B cell (primary cell): ENCODE measurements around the gene RAD51. TPM values are rescaled to one million over a fixed set of nuclear protein-coding genes. Genes with fewer than 3 reads are reported as not detected.

Experiments
- ATAC-seq: fragments of 200-7000 bp; cut with Tn5 transposase; one replicate; pipeline ENCODE4 v1.10.0; 2021; ENCODE audit warnings: low read depth, mild to moderate bottlenecking, moderate number of reproducible peaks, moderate library complexity
- CTCF ChIA-PET: fragments of 350-600 bp; sonication (Branson Sonifier 250); formaldehyde crosslinking; loops from one replicate; lab custom pipeline; 2021; ENCODE audit warnings: antibody characterized with exemption, inconsistent platforms; lab: Charles Lee
- POLR2A ChIA-PET: fragments of 350-600 bp; sonication (Branson Sonifier 250); formaldehyde crosslinking; loops from one replicate; lab custom pipeline; 2021; ENCODE audit warnings: antibody characterized with exemption; lab: Charles Lee
- DNase-seq: peaks from one replicate; pipeline ENCODE4 v3.0.0; 2013
- H2AFZ ChIP-seq: 2 replicates; pipeline ENCODE4 v1.6.1; 2012; ENCODE audit warnings: mild to moderate bottlenecking, low read depth, low read length; ENCODE audit not compliant: insufficient read depth, poor library complexity, severe bottlenecking
- H3K27ac ChIP-seq, 2 donors: 1 replicate in 1 of 2; 2 replicates in 1 of 2; pipeline ENCODE4 v1.5.1; 2012 to 2013; ENCODE audit warnings: low read length in 2 of 2, mild to moderate bottlenecking in 2 of 2, moderate library complexity in 1 of 2
- H3K27me3 ChIP-seq, 4 experiments: fragments of 200-600 bp in 1 of 4; sonication (generic) in 1 of 4; replicated peaks in 1 of 4; 1 replicate in 2 of 4; 2 replicates in 2 of 4; pipeline versions ENCODE4 v1.6.1 to v1.7.0; 2013 to 2016; ENCODE audit warnings: low read length in 3 of 4, mild to moderate bottlenecking in 2 of 4, mixed read lengths in 1 of 4, moderate library complexity in 1 of 4; ENCODE audit not compliant: insufficient read depth in 4 of 4, control insufficient read depth in 3 of 4; ENCODE audit errors: control extremely low read depth in 1 of 4
- H3K36me3 ChIP-seq, 2 experiments: replicated peaks in 1 of 2; 1 replicate in 1 of 2; 2 replicates in 1 of 2; pipeline versions ENCODE4 v1.6.1 to v1.7.1; 2013; ENCODE audit warnings: low read length in 1 of 2; ENCODE audit not compliant: insufficient read depth in 2 of 2, control insufficient read depth in 1 of 2; ENCODE audit errors: control extremely low read depth in 1 of 2, extremely low read depth in 1 of 2
- H3K4me1 ChIP-seq, 2 donors: fragments of 200-600 bp in 1 of 2; sonication (generic) in 1 of 2; 1 replicate in 1 of 2; 2 replicates in 1 of 2; pipeline versions ENCODE4 v1.5.1 to v1.6.1; 2013 to 2017; ENCODE audit warnings: low read length in 2 of 2; ENCODE audit not compliant: control insufficient read depth in 2 of 2, insufficient read depth in 2 of 2
- H3K4me2 ChIP-seq: replicated peaks from 2 replicates; pipeline ENCODE3; 2012; ENCODE audit warnings: mild to moderate bottlenecking, low read depth, low read length; ENCODE audit not compliant: poor library complexity, severe bottlenecking
- H3K4me3 ChIP-seq, 5 experiments: fragments of 200-600 bp in 1 of 5; sonication (generic) in 1 of 5; 1 replicate in 3 of 5; 2 replicates in 2 of 5; pipeline versions ENCODE4 v1.5.1 to v1.7.0; 2011 to 2016; ENCODE audit warnings: low read length in 4 of 5, mild to moderate bottlenecking in 4 of 5, low read depth in 2 of 5, control low read depth in 1 of 5, moderate library complexity in 1 of 5; ENCODE audit not compliant: insufficient read depth in 1 of 5; ENCODE audit errors: control extremely low read depth in 1 of 5, extremely low read depth in 1 of 5
- H3K79me2 ChIP-seq: fragments of 200-600 bp; sonication (generic); one replicate; pipeline ENCODE4 v1.6.0; 2016; ENCODE audit warnings: low read length; ENCODE audit not compliant: control insufficient read depth, insufficient read depth
- H3K9ac ChIP-seq: fragments of 200-600 bp; sonication (generic); 2 replicates; pipeline ENCODE4 v1.6.1; 2017; ENCODE audit warnings: mild to moderate bottlenecking, low read length, moderate library complexity
- H3K9me3 ChIP-seq, 3 donors: one replicate each; pipeline versions ENCODE4 v1.6.1 to v1.7.1; 2013; ENCODE audit warnings: low read length in 2 of 3; ENCODE audit not compliant: control insufficient read depth in 2 of 3, insufficient read depth in 1 of 3; ENCODE audit errors: control extremely low read depth in 1 of 3
- H4K20me1 ChIP-seq: 2 replicates; pipeline ENCODE4 v1.6.0; 2012; ENCODE audit warnings: mild to moderate bottlenecking, low read length; ENCODE audit not compliant: insufficient read depth, control insufficient read depth, poor library complexity, severe bottlenecking
- H3K27ac Mint-ChIP-seq: one replicate; pipeline ENCODE4 v1.8.0; 2021; ENCODE audit warnings: mixed read lengths
- H3K27me3 Mint-ChIP-seq: one replicate; pipeline ENCODE4 v1.8.0; 2021; ENCODE audit warnings: mixed read lengths
- H3K4me1 Mint-ChIP-seq: one replicate; pipeline ENCODE4 v1.8.0; 2021; ENCODE audit warnings: mixed read lengths
- H3K4me3 Mint-ChIP-seq: one replicate; pipeline ENCODE4 v1.8.0; 2021; ENCODE audit warnings: mixed read lengths
- H3K9me3 Mint-ChIP-seq: one replicate; pipeline ENCODE4 v1.8.0; 2022; ENCODE audit warnings: mixed read lengths; ENCODE audit not compliant: insufficient read depth
- CTCF ChIP-seq: fragments of 200-600 bp; IDR thresholded peaks from one replicate; pipeline ENCODE4 v1.8.0; 2022; ENCODE audit warnings: antibody characterized with exemption, mild to moderate bottlenecking
- EZH2 ChIP-seq: IDR thresholded peaks from 2 replicates; pipeline ENCODE4 v1.6.1; 2012; ENCODE audit warnings: borderline replicate concordance, low read depth, mild to moderate bottlenecking, moderate library complexity, low read length; ENCODE audit not compliant: insufficient read depth, poor library complexity, severe bottlenecking
- WGBS: methylation state at CpG from one replicate; pipeline ENCODE4 v1.1.5; 2013; ENCODE audit warnings: missing lambda C conversion rate; ENCODE audit not compliant: insufficient coverage; 5-methylcytosine and 5-hydroxymethylcytosine counted together
- intact Hi-C: fragments of 100-400 bp; cut with micrococcal nuclease; formaldehyde crosslinking; loops from one replicate; pipeline ENCODE4 v1.10.0; 2022
- polyA plus RNA-seq: library from polyadenylated mRNA; depleted of rRNA; stranded (reverse); fragments of >200 nt; gene quantifications from 2 replicates; pipeline ENCODE4 v1.2.3, GENCODE V29; 2012
- total RNA-seq, 2 donors: library from RNA; stranded (reverse); fragments of 120-200 nt in 1 of 2; gene quantifications; 1 replicate in 1 of 2; 2 replicates in 1 of 2; pipeline versions ENCODE4 v1.2.3 to v1.2.4, GENCODE V29; 2013 to 2022

Gene RAD51
- total and polyA plus RNA-seq, 2 donors (not counting 1 experiment from before 2014, with no cell fraction given) = 0.67 to 1.9 TPM

- no peak overlapping the region for H3K4me2 ChIP-seq
- H3K27ac Mint-ChIP-seq = no peak overlapping the region
- ATAC-seq (no peak), DNase-seq (no peak)
- POLR2A ChIA-PET = no interaction called here
- no peaks in the 10 kb centered on the region for H3K9me3 ChIP-seq
- no peaks in the 10 kb centered on the region for H3K9me3 Mint-ChIP-seq
- no peak for TF ChIP-seq EZH2
- TF ChIP-seq CTCF = no peak
- no peaks in the 10 kb centered on the region for H3K4me1 Mint-ChIP-seq
- H3K4me3 Mint-ChIP-seq = no peak overlapping the region
- no peaks in the 10 kb centered on the region for H3K27me3 Mint-ChIP-seq
- no peaks in the 10 kb centered on the region for H3K79me2 ChIP-seq
- H3K27ac ChIP-seq = no peak overlapping the region
- CTCF ChIA-PET = interaction anchor here (0.6 to 1.3 kb wide), 2 partner anchors 9 to 31 kb away, joined by 3 read pairs; no protein-coding TSS in a partner anchor
- H4K20me1 ChIP-seq = no peaks in the 10 kb centered on the region
- H2AFZ ChIP-seq = no peak overlapping the region
- no peaks in the 10 kb centered on the region for H3K27me3 ChIP-seq
- no peak overlapping the region for H3K9ac ChIP-seq
- no peaks in the 10 kb centered on the region for H3K4me1 ChIP-seq
- H3K36me3 ChIP-seq = peaks cover 0 to 1% of the 10 kb centered on the region in 2 experiments
- H3K4me3 ChIP-seq = no peak overlapping the region
- intact Hi-C loops = no loop called here
- WGBS = 100% methylated on average over 3 of the region's 6 CpGs
Measured at GRCh38 chr15:40716165-40716564, 21.2 kb downstream of the RAD51 start.

GRCh38 chr15:40721701-40722100, 26.7 kb downstream of the RAD51 start:
- intact Hi-C loops = no loop called here
- Histone ChIP-seq H3K27me3 (no peaks in the 10 kb centered on the region), H2AFZ (no peak overlapping the region), H3K27ac (no peak overlapping the region), H3K4me2 (no peak overlapping the region), H3K4me1 (no peaks in the 10 kb centered on the region), H3K9ac (no peak overlapping the region), H3K36me3 (no peaks in the 10 kb centered on the region), H4K20me1 (no peaks in the 10 kb centered on the region), H3K79me2 (no peaks in the 10 kb centered on the region), H3K4me3 (no peak overlapping the region), H3K9me3 (no peaks in the 10 kb centered on the region)
- Mint-ChIP-seq H3K27me3 (no peaks in the 10 kb centered on the region), H3K9me3 (no peaks in the 10 kb centered on the region), H3K4me3 (no peak overlapping the region), H3K4me1 (no peaks in the 10 kb centered on the region), H3K27ac (no peak overlapping the region)
- no peak for TF ChIP-seq CTCF
- TF ChIP-seq EZH2 = no peak
- ATAC-seq = no peak
- DNase-seq = no peak
- ChIA-PET POLR2A (no interaction called here), CTCF (no interaction called here)
- no CpG with 5 or more reads among the region's 1 CpG for WGBS
